ENCODE data around the gene STXBP6.
"Not testable (repeated sequence)": the region's sequence is repeated elsewhere in the genome, so short reads cannot be mapped to it uniquely, and the experiment has no call there.

STXBP6 gene

DNA sequence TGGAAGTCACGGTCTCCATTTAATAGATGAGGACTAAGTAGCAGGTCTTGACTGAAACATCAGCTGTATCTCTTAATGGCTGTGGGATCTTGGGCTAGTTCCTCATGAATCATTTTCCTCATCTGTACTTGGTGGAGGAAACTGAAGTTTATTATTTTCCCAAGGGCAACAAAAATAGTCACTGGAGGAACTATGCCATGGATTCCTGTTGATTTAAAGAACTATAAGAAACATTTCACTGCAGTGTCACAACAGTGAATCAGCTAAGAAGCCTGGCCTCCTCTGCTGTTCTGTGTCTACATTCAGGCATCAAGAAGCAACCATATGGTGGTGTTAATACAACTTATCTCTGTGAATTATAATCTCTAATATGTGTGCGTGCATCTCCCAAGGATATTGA lies 200.5 kb downstream of the STXBP6 start:
- no peak for DNase-seq

DNA sequence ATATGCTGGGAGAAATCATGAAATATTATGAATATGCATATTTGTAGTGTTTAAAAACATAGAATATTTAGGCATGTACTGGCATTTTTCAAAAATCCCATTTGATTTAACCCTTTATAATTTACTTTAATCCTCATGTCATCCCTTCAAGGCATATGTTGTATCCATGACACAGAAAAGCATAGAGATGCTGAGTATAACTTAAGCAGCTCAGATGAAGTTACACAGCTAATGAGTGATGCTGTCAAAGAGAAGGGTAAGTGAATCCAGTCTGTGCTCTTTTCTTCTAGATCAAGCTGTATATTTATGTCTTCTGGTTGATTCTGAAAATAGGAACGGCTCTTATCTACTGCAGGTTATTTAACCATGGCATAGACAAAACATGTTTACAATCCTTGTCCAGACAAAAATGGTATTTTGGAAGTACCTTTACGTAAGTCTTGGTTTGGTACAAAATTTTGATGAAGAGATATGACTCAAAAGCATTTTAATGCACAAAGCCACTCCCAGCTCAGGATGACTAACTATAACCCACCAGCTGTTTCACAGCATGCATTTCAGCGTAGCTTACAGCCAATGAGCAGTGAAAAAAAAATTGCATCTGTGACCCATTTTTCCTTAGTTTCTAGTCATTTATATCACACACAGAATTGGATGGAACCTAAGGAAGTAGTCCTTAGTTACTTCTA lies 201.7 kb downstream of the STXBP6 start:
- DNase-seq = no peak

DNA sequence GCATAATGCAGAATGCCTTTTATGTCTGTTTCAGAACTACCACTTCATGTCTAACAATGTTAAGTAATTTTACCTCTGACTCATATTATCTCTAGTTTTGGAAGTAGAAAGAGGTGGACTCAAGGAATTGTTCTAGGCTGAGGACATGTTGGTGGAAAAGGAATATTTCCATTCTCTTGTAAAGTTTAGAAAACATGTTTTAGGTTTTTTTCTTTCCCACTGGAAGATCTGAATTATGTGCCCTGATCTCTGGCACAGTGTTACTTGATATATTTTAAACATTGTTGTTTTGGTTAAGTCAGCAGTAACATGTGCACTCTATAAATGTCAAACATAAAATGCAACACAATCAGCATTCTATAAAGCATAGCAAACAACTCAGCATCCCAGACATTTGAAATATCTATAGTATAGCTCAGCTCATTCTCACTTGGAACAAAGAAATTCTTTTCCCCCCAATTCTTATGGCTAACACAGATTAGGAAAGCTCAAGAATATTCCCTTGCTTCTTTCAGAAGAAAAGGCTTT lies 202.3 kb downstream of the STXBP6 start:
- no peak for DNase-seq

DNA sequence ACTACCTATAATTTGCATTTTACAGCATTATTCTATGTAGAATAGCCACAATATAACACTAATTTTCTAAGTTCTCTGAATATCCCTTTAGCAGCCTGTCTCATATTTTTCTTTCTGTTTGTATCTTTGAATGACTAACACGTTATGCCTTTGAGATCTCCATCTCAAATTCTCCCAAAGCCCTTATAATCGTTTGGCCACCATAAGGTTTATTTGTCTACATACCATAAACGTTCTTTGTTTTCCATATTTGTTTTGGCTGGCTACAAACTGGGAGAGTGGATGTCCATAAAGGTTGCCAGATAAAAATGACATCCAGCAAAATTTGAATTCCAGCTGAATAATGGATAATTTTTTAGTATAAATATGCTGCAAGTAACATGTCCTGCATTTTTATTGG lies 203.7 kb downstream of the STXBP6 start:
- no peak for DNase-seq

GRCh38 chr14:24845851-24846250 lies 204.1 kb downstream of the STXBP6 start:
- no peak for DNase-seq

GRCh38 chr14:24844011-24844410 lies 205.9 kb downstream of the STXBP6 start:
- DNase-seq = no peak

GRCh38 chr14:24843494-24843893 lies 206.5 kb downstream of the STXBP6 start:
- DNase-seq = no peak

- no peak for DNase-seq
These were observed 209.6 kb downstream of the STXBP6 start for GRCh38 chr14:24840204-24840893.

DNA sequence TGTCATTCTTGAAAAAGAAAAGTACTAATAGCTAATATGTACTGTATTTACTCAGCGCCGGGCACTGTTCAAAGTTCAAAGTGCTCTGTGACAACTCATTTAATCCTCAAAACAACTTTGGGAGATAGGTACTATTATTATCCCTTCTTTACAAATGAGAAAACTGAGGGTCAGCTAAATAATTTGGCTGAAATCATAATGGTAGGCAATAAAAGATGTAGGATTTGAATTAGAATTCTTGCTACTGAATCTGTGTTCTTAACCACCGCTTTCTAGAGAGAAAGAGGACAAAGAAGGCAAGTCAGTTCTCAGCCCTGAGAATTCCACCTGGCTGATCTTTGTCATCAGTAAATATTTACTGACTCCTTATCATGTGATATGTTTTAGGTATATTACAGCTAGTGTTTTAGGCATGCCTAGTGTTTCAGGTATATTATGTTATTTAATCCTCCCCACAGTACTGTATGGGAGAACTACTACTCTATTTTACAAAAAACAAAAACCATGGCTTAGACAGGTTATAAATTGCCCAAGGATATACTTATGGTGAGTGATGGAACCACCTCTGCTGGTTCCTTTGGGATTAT lies 210.2 kb downstream of the STXBP6 start:
- DNase-seq = no peak

DNA sequence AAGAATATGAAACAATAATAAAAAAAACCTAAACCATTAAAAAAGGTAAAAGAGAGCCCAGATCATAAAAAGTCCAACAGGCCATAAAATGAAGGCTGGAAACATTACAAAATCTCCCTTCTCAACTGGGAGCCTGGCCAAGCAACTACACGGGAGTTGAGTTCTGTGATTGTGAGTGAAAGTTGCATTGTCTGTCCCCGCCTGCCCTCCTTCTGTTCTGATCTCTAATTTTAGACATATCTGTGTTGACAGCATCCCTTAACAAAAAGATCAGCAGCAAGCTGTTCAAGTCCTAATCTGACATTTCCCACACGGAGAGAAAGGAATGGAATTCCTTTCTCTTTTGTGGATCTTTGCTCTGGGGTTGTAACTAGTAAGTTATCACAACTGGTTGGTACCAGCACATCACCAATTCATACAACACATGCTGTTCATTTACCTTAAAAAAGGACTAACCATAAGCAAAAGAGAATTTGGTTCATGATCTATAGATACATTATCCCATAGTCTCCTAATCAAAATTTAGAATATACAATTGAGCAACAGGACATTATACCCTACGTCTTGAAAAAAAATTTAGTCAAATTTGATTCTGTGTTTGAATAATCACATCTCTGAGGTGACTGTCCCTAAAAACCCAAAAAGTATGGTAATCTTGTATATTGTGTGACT lies 210.9 kb downstream of the STXBP6 start:
- DNase-seq = no peak

GRCh38 chr14:24837280-24838046 lies 212.5 kb downstream of the STXBP6 start:
- no peak for DNase-seq

GRCh38 chr14:24836324-24836723 lies 213.6 kb downstream of the STXBP6 start:
- not testable (repeated sequence) for DNase-seq

DNA sequence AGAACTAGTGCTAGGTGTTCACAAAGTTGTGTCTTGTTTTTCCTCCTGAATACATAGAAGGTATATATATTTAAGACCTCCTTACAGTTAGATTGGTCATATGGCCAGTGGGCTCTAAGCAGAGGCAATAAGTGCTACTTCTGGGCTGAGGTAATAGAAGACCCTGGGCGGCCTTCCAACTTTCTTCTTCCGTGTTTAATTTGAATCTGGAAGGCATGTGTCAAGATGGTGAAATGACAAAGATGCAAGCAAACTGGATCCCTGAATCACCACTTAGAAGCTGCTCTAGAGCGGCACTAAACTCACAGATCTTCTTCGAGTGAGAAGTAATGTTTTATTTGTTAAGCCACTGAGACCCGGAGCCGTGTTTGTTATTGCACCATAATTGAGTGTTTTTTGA lies 215.0 kb downstream of the STXBP6 start:
- DNase-seq = no peak

- DNase-seq = no peak
These were observed 216.6 kb downstream of the STXBP6 start for GRCh38 chr14:24833385-24833784.

GRCh38 chr14:24831677-24832076 lies 218.3 kb downstream of the STXBP6 start:
- no peak for DNase-seq

- DNase-seq = no peak
These were observed 220.1 kb downstream of the STXBP6 start for GRCh38 chr14:24829862-24830261.

DNA sequence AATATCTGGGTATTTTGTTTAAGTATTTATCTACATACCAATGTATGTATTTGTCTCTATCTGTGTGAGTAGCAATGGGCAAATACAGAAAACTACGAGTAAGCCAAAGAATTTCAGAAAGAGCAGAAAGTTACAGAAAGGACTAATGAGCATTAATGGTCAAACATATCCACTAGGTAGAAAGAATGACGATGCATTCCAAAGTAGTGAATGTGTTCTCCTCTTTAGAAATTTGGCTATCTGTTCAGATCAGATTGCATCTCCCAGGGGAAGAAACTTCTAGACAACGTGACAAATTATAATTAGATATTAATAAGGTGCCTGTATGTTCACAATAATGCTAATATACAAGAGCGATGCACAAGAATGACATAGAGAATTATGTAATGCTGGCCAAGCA lies 221.5 kb downstream of the STXBP6 start:
- no peak for DNase-seq

DNA sequence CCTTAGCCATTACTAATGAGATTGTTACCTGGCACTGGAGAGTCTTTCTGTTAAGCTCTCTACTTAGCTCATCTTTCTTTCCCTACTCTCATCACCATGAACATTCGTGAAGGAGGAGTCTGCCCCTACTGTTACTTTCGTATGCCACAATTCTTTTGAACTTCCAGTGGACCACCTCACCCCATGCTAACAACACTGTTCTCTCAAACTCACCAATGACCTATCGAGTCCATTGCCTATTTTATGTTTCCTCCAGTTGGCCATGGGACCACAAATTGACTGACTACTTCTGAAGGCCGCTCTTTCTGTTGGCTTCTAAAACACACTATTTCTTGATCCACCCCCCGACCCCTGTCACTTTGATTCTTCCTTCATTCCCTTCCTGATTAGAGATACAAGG lies 223.6 kb downstream of the STXBP6 start:
- DNase-seq = no peak

- DNase-seq = no peak
These were observed 229.3 kb downstream of the STXBP6 start for GRCh38 chr14:24820616-24821015.

- DNase-seq = no peak
These were observed 231.1 kb downstream of the STXBP6 start for GRCh38 chr14:24818823-24819341.

DNA sequence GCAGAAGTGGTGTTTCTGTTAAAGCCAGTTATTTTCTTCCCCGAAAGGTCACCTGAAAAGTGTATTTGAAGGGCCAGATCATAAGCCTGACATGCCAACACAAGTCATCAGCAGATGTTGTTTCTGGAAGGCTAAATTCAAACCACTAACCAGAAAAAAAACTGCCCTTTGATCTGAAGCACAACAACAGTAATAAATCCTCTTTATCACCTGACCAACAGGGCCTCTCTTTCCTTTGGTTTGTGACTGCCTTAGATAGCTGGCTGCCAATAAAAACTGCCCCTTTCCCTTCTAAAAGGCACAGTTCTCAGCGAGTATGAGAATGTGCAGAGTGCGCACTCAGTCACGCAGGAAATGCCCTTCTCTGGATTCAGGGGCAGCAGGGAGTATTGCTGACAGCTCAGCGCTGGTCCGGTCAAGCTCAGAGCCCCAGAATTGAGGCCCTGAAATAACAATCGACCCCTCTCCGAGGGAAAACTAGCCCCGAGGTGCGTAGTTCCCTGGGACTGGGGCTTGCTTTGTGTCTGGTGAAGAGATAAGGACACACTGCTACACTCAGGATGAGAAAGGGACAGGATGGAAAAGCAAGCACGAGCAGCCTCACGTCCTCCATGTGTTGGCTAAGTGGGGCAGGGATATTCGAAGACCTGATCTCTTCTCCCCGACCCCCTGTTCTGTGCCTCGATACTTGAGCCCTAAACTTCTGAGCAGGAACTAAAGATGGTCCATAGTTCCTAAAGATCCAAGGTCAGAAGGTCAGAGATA lies 231.7 kb downstream of the STXBP6 start:
- no peak for DNase-seq

Data from GF-D8 (cell line).